ENCODE measurements around the gene GEMIN2. TPM values are rescaled to one million over a fixed set of nuclear protein-coding genes. Genes with fewer than 3 reads are reported as not detected.
"Not testable (repeated sequence)": the region's sequence is repeated elsewhere in the genome, so short reads cannot be mapped to it uniquely, and the experiment has no call there.

GEMIN2 gene
- polyA plus RNA-seq, 1 of the 3 experiments (the other 2 are of a cell fraction), result 13.2 TPM

DNA sequence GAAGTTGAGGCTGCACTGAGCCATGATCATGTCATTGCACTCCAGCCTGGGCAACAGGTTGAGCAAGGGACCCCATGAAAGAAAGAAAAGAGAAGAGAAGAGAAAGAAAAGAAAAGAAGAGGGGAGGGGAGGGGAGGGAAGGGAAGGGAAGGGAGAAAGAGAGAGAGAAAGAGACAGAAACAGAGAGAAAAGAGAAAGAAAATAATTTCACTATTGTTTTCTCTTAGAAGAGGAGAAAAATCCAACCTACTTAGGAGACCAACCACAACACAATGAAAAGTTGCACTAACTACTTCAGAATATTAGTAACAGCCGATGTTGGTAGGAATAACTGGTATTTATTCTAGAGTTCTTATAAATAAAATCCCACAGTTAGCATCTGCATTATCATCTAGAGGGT is 46.4 kb downstream of the GEMIN2 start:
- no peak overlapping the region for H3K4me3 ChIP-seq (ENCODE audit: low read depth in 2 of 2, low read length in 1 of 2)
- H3K9me2 ChIP-seq, result no peaks in the 10 kb centered on the region
- no peak for DNase-seq
- no peaks in the 10 kb centered on the region for H3K4me1 ChIP-seq (ENCODE audit: control insufficient read depth in 1 of 2, insufficient read depth in 2 of 2, low read depth in 1 of 2, low read length in 1 of 2)
- H3K9me3 ChIP-seq, result no peaks in the 10 kb centered on the region
- peaks cover 4% of the 10 kb centered on the region for H3K79me2 ChIP-seq (ENCODE audit: insufficient read depth)
- TF ChIP-seq FOXJ3 (CRISPR knock-in tag; IDR thresholded peaks at IDR 0.05) (no peak), TEAD4 (IDR thresholded peaks at IDR 0.05; ENCODE audit: borderline replicate concordance, insufficient read depth) (no peak), SIN3A (IDR thresholded peaks at IDR 0.05; ENCODE audit: borderline replicate concordance, low read depth, low read length) (no peak), ELF1 (IDR thresholded peaks at IDR 0.05) (no peak), GATA2 (CRISPR knock-in tag; IDR thresholded peaks at IDR 0.05) (no peak)
- no peak overlapping the region for H3K27ac ChIP-seq (ENCODE audit: low read depth in 2 of 2, low read length in 1 of 2)
- H3K36me3 ChIP-seq (replicated peaks in 1 of 2; ENCODE audit: control insufficient read depth in 1 of 2, insufficient read depth in 2 of 2, low read length in 1 of 2), result peaks cover 0 to 13% of the 10 kb centered on the region in 2 experiments
- no peaks in the 10 kb centered on the region for H3K27me3 ChIP-seq (ENCODE audit: insufficient read depth)
- ChIA-PET CTCF (no interaction called here), POLR2A (no interaction called here)
- H3K4me2 ChIP-seq, result no peak overlapping the region
- H3F3A ChIP-seq (replicated peaks; ENCODE audit: insufficient read depth), result no peaks in the 10 kb centered on the region
- H2AFZ ChIP-seq (ENCODE audit: low read depth), result no peak overlapping the region
- no peaks in the 10 kb centered on the region for H4K20me1 ChIP-seq (ENCODE audit: insufficient read depth)
- WGBS (ENCODE audit: low lambda C conversion rate), result 100% methylated on average over 1 of the region's 1 CpG
- no peak overlapping the region for H3K9ac ChIP-seq

DNA sequence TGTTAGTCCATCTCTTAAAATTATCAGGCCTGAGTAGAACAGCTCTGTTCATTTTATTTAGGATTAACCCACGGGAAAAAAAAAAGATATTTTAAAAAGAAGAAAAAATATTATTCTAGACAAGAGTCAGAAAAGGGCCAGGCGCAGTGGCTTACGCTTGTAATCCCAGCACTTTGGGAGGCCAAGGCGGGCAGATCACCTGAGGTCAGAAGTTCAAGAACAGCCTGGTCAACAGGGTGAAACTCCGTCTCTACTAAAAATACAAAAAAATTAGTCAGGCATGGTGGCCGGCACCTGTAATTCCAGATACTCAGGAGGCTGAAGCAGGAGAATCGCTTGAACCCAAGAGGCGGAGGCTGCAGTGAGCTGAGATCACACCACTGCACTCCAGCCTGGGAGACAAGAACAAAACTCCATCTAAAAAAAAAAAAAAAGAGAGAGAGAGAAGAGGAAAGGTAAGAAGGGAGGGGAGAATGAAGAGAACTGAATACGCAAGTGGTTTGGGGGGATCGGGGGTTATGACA is 53.7 kb downstream of the GEMIN2 start:
- POLR2A ChIA-PET, result not testable (repeated sequence)

DNA sequence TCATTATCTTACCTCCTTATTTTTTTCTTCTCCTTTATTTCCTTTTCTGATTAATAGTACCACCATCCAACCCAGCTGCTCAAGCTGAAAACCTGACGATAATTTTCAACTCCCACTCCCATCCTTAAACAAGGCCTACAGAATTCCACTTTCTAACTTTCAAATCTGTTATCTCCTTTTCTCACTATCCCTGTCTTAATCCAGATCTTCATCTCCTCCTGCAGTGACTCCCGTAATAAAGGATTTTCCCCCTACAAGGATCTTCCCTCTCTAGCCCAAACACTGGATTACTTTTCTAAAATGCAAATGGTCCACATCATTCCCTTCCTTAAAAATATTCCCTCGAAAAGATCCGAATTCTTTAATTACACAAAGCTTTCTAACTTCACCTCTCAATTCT is 54.5 kb downstream of the GEMIN2 start:
- CTCF ChIA-PET, result no interaction called here

More for the DNA sequence above, 53.7 kb downstream of the GEMIN2 start:
- H2AFZ ChIP-seq (ENCODE audit: low read depth); DNase-seq; H3K9me3 ChIP-seq; H3K9ac ChIP-seq; H4K20me1 ChIP-seq (ENCODE audit: insufficient read depth); H3K9me2 ChIP-seq; CTCF ChIA-PET; H3K27ac ChIP-seq (ENCODE audit: low read depth in 2 of 2, low read length in 1 of 2); H3F3A ChIP-seq (replicated peaks; ENCODE audit: insufficient read depth); H3K27me3 ChIP-seq (ENCODE audit: insufficient read depth); H3K4me3 ChIP-seq (ENCODE audit: low read depth in 2 of 2, low read length in 1 of 2); H3K36me3 ChIP-seq (replicated peaks in 1 of 2; ENCODE audit: control insufficient read depth in 1 of 2, insufficient read depth in 2 of 2, low read length in 1 of 2); H3K4me1 ChIP-seq (ENCODE audit: control insufficient read depth in 1 of 2, insufficient read depth in 2 of 2, low read depth in 1 of 2, low read length in 1 of 2): not testable (repeated sequence)
- peaks cover 45% of the 10 kb centered on the region for H3K79me2 ChIP-seq (ENCODE audit: insufficient read depth)
- WGBS (ENCODE audit: low lambda C conversion rate), result 92% methylated on average over 10 of the region's 10 CpGs
- H3K4me2 ChIP-seq, result peak overlapping the region; percentile 74; the same call in 1 of the 2 replicates

More for the DNA sequence above, 54.5 kb downstream of the GEMIN2 start:
- no peak overlapping the region for H3K27ac ChIP-seq (ENCODE audit: low read depth in 2 of 2, low read length in 1 of 2)
- no peaks in the 10 kb centered on the region for H3K27me3 ChIP-seq (ENCODE audit: insufficient read depth)
- POLR2A ChIA-PET, result no interaction called here
- peak overlapping the region; percentile 69 to 79; a peak in 3 of 4 replicates for H3K4me3 ChIP-seq (ENCODE audit: low read depth in 2 of 2, low read length in 1 of 2)
- 70% methylated on average over 4 of the region's 4 CpGs for WGBS (ENCODE audit: low lambda C conversion rate)
- TF ChIP-seq NRF1 (IDR thresholded peaks at IDR 0.05; ENCODE audit: low read depth, low read length) (no peak), EZH2phosphoT487 (IDR thresholded peaks at IDR 0.05; ENCODE audit: borderline replicate concordance, low read depth) (no peak), TCF12 (IDR thresholded peaks at IDR 0.05) (no peak), SIN3A (IDR thresholded peaks at IDR 0.05; ENCODE audit: borderline replicate concordance, low read depth, low read length) (no peak), EP300 (IDR thresholded peaks at IDR 0.05; ENCODE audit: borderline replicate concordance in 1 of 2, low read depth in 1 of 2, low read length in 1 of 2) (no peak)
- TF ChIP-seq, protein P1, sequence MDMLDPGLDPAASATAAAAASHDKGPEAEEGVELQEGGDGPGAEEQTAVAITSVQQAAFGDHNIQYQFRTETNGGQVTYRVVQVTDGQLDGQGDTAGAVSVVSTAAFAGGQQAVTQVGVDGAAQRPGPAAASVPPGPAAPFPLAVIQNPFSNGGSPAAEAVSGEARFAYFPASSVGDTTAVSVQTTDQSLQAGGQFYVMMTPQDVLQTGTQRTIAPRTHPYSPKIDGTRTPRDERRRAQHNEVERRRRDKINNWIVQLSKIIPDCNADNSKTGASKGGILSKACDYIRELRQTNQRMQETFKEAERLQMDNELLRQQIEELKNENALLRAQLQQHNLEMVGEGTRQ (IDR thresholded peaks at IDR 0.05; ENCODE audit: borderline replicate concordance, low read depth, low read length), result no peak
- TF ChIP-seq, protein P2, sequence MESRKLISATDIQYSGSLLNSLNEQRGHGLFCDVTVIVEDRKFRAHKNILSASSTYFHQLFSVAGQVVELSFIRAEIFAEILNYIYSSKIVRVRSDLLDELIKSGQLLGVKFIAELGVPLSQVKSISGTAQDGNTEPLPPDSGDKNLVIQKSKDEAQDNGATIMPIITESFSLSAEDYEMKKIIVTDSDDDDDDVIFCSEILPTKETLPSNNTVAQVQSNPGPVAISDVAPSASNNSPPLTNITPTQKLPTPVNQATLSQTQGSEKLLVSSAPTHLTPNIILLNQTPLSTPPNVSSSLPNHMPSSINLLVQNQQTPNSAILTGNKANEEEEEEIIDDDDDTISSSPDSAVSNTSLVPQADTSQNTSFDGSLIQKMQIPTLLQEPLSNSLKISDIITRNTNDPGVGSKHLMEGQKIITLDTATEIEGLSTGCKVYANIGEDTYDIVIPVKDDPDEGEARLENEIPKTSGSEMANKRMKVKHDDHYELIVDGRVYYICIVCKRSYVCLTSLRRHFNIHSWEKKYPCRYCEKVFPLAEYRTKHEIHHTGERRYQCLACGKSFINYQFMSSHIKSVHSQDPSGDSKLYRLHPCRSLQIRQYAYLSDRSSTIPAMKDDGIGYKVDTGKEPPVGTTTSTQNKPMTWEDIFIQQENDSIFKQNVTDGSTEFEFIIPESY (IDR thresholded peaks at IDR 0.05; ENCODE audit: borderline replicate concordance, low read depth), result no peak
- no peaks in the 10 kb centered on the region; a peak in 1 of 4 replicates for H3K4me1 ChIP-seq (ENCODE audit: control insufficient read depth in 1 of 2, insufficient read depth in 2 of 2, low read depth in 1 of 2, low read length in 1 of 2)
- no peak overlapping the region for H2AFZ ChIP-seq (ENCODE audit: low read depth)
- H3F3A ChIP-seq (replicated peaks; ENCODE audit: insufficient read depth), result peaks cover 4% of the 10 kb centered on the region
- no peaks in the 10 kb centered on the region for H4K20me1 ChIP-seq (ENCODE audit: insufficient read depth)
- no peak for DNase-seq
- no peaks in the 10 kb centered on the region for H3K36me3 ChIP-seq (replicated peaks in 1 of 2; ENCODE audit: control insufficient read depth in 1 of 2, insufficient read depth in 2 of 2, low read length in 1 of 2)
- H3K9ac ChIP-seq, result peak overlapping the region; percentile 91; the same call in 1 of the 2 replicates
- H3K9me2 ChIP-seq, result no peaks in the 10 kb centered on the region
- peak overlapping the region; percentile 74; the same call in 1 of the 2 replicates for H3K4me2 ChIP-seq
- peaks cover 45% of the 10 kb centered on the region for H3K79me2 ChIP-seq (ENCODE audit: insufficient read depth)
- H3K9me3 ChIP-seq, result no peaks in the 10 kb centered on the region

Data from SK-N-SH (cell line).